Transverse colon (tissue), 4 donors: Measurements from ENCODE around the gene ZNF488. TPM values are rescaled to one million over a fixed set of nuclear protein-coding genes. Genes with fewer than 3 reads are reported as not detected.

Experiments used
- DNase-seq: peaks from one replicate; pipeline ENCODE4 v3.0.0-alpha.2; 2019
- H3K27ac ChIP-seq, 4 donors: fragments of 200-600 bp; sonication (generic); 2 replicates each; pipeline ENCODE4 v1.5.1; 2016 to 2018; ENCODE audit warnings: inconsistent platforms in 4 of 4
- H3K27me3 ChIP-seq: fragments of 200-600 bp; sonication (generic); 2 replicates; pipeline ENCODE4 v1.5.1; 2017; ENCODE audit warnings: inconsistent platforms
- H3K36me3 ChIP-seq, 4 donors: fragments of 200-600 bp; sonication (generic); 2 replicates each; pipeline ENCODE4 v1.5.1; 2017 to 2019; ENCODE audit warnings: inconsistent platforms in 4 of 4
- H3K4me1 ChIP-seq, 4 donors: fragments of 200-600 bp; sonication (generic); 2 replicates each; pipeline ENCODE4 v1.5.1; 2017 to 2020; ENCODE audit warnings: inconsistent platforms in 4 of 4
- H3K4me3 ChIP-seq, 4 donors: fragments of 200-600 bp; sonication (generic); 1 replicate in 1 of 4; 2 replicates in 3 of 4; pipeline versions ENCODE4 v1.5.1 to v1.6.1; 2017 to 2019; ENCODE audit warnings: inconsistent platforms in 4 of 4
- H3K9me3 ChIP-seq, 2 donors: fragments of 200-600 bp; sonication (generic); 2 replicates each; pipeline ENCODE4 v1.5.1; 2017 to 2019; ENCODE audit warnings: inconsistent platforms in 2 of 2
- EP300 ChIP-seq: sonication (generic); formaldehyde crosslinking; IDR thresholded peaks from one replicate; pipeline ENCODE4 v1.6.1; 2017; ENCODE audit warnings: antibody characterized with exemption, low read depth
- POLR2A ChIP-seq: fragments of 450-650 bp; IDR thresholded peaks from one replicate; pipeline ENCODE4 v1.6.1; 2016; ENCODE audit warnings: antibody characterized with exemption, mild to moderate bottlenecking, moderate library complexity
- POLR2AphosphoS5 ChIP-seq, 3 donors: sonication (generic); formaldehyde crosslinking; IDR thresholded peaks; one replicate each; pipeline ENCODE4 v1.6.1; 2016; ENCODE audit warnings: antibody characterized with exemption in 3 of 3
- WGBS, 2 donors: methylation state at CpG; one replicate each; pipeline ENCODE4 v1.1.5; 2018; ENCODE audit warnings: low coverage in 1 of 2; 5-methylcytosine and 5-hydroxymethylcytosine counted together
- in situ Hi-C, 4 donors: fragments of 200-750 bp; cut with MboI; loops; one replicate each; pipeline versions ENCODE4 v1.15.0 to v1.15.1; 2017; ENCODE audit warnings: low sequenced_read_pairs in 3 of 4, low pct_ligation_motif_present in 1 of 4, low pct_unique_long_range_greater_than_20kb in 1 of 4
- intact Hi-C: fragments of 100-400 bp; cut with DNase I; formaldehyde crosslinking; loops from one replicate; pipeline ENCODE4 v1.15.1; 2023; ENCODE audit warnings: low total_unique reads
- total RNA-seq, 4 donors: library from RNA; depleted of rRNA; stranded (reverse); fragments of >200 nt; gene quantifications; one replicate each; pipeline ENCODE4 v1.1.0, GENCODE V29; 2016
- TF ChIP-seq, protein P1 (sequence below), 5 experiments: fragments of 200-600 bp in 3 of 5; fragments of 450-650 bp in 2 of 5; sonication (generic) in 3 of 5; IDR thresholded peaks; 1 replicate in 2 of 5; 2 replicates in 3 of 5; pipeline ENCODE4 v1.5.1; 2016 to 2017; ENCODE audit warnings: antibody characterized with exemption in 5 of 5, inconsistent platforms in 3 of 5, mild to moderate bottlenecking in 2 of 5, moderate library complexity in 1 of 5

ZNF488 gene
- total RNA-seq, 4 donors from 2014 or later = 0.41 to 0.80 TPM; not detected in 2

GRCh38 chr10:47325303-47326291, 58.5 kb downstream of the ZNF488 start:
- H3K27me3 ChIP-seq = no peaks in the 10 kb centered on the region
- intact Hi-C loops (no loop called here), in situ Hi-C loops (no loop called here)
- no peaks in the 10 kb centered on the region for H3K9me3 ChIP-seq
- H3K27ac ChIP-seq = no peak overlapping the region
- H3K4me1 ChIP-seq = peaks cover 0 to 7% (median 6%) of the 10 kb centered on the region in 4 donors
- 90 to 93% methylated on average over 15 to 30 of the region's 30 CpGs for WGBS, 2 donors
- peak; percentile 1 for DNase-seq
- H3K36me3 ChIP-seq = no peaks in the 10 kb centered on the region
- TF ChIP-seq, protein P1, sequence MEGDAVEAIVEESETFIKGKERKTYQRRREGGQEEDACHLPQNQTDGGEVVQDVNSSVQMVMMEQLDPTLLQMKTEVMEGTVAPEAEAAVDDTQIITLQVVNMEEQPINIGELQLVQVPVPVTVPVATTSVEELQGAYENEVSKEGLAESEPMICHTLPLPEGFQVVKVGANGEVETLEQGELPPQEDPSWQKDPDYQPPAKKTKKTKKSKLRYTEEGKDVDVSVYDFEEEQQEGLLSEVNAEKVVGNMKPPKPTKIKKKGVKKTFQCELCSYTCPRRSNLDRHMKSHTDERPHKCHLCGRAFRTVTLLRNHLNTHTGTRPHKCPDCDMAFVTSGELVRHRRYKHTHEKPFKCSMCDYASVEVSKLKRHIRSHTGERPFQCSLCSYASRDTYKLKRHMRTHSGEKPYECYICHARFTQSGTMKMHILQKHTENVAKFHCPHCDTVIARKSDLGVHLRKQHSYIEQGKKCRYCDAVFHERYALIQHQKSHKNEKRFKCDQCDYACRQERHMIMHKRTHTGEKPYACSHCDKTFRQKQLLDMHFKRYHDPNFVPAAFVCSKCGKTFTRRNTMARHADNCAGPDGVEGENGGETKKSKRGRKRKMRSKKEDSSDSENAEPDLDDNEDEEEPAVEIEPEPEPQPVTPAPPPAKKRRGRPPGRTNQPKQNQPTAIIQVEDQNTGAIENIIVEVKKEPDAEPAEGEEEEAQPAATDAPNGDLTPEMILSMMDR (IDR thresholded peaks at IDR 0.05) = no peak
- no peak for TF ChIP-seq POLR2A
- no peak for TF ChIP-seq POLR2AphosphoS5 (IDR thresholded peaks at IDR 0.05)
- no peak for TF ChIP-seq EP300
- H3K4me3 ChIP-seq = no peak overlapping the region

DNA sequence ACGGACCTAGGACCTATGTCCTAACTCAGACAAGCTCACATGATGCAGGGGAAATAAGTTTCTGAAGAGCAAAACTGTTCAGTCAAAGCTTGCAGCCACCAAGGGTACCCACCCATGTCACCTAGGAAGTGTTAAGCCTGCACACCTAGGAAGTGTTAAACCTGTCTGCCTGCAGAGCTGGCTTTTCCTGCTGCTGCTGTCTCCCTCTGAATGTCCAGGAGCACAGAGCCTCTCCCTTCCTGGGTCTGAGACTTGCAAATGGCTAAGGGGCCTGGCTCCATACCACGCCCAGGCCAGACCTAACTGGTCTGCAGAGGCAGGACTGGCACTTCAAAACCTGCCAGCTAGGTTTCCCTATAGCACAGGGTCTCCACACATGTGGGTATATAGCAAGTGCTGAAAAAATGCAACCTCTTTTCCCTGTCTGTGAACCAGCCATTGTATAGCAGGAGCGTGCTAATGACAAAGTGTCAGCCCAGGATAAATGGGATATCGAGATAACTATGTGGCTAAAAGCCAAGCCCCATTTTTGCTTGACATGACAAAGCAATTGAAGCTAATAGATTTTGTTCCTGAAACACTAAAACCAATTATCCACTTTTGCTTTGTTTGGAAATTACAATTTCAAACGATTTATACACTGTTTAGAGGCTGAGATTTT, 60.3 kb downstream of the ZNF488 start:
- no peaks in the 10 kb centered on the region for H3K4me1 ChIP-seq
- WGBS, 2 donors = 56 to 67% methylated on average over 4 to 5 of the region's 5 CpGs
- TF ChIP-seq, protein P1 (IDR thresholded peaks at IDR 0.05) = no peak
- no peak for TF ChIP-seq POLR2A
- TF ChIP-seq POLR2AphosphoS5 (IDR thresholded peaks at IDR 0.05) = no peak
- TF ChIP-seq EP300 = no peak
- no peak for DNase-seq
- no peak overlapping the region for H3K4me3 ChIP-seq
- H3K27ac ChIP-seq = no peak overlapping the region
- H3K27me3 ChIP-seq = no peaks in the 10 kb centered on the region
- in situ Hi-C loops (loop anchor here in 1 of 4 donors (25.0 kb wide), 1 partner anchor 286 kb away; no protein-coding TSS in a partner anchor), intact Hi-C loops (no loop called here)
- no peaks in the 10 kb centered on the region for H3K9me3 ChIP-seq
- H3K36me3 ChIP-seq = no peaks in the 10 kb centered on the region

- Histone ChIP-seq H3K27me3 (no peaks in the 10 kb centered on the region), H3K36me3 (no peaks in the 10 kb centered on the region), H3K4me3 (no peak overlapping the region), H3K27ac (no peak overlapping the region), H3K4me1 (no peaks in the 10 kb centered on the region), H3K9me3 (no peaks in the 10 kb centered on the region)
- intact Hi-C loops (no loop called here), in situ Hi-C loops (loop anchor here in 1 of 4 donors (25.0 kb wide), 1 partner anchor 286 kb away; no protein-coding TSS in a partner anchor)
- 70 to 75% methylated on average over 1 of the region's 1 CpG for WGBS, 2 donors
- DNase-seq = no peak
- TF ChIP-seq POLR2A = no peak
- TF ChIP-seq, protein P1 (IDR thresholded peaks at IDR 0.05) = no peak
- TF ChIP-seq POLR2AphosphoS5 (IDR thresholded peaks at IDR 0.05) = no peak
- no peak for TF ChIP-seq EP300
These were observed 61.0 kb downstream of the ZNF488 start for GRCh38 chr10:47323087-47323486.
